Peyer's patch (tissue), 4 donors: ENCODE results near the gene INPP5A. TPM values are rescaled to one million over a fixed set of nuclear protein-coding genes. Genes with fewer than 3 reads are reported as not detected.
"Not testable (repeated sequence)": the region's sequence is repeated elsewhere in the genome, so short reads cannot be mapped to it uniquely, and the experiment has no call there.

Experiments used
- DNase-seq, 3 donors: peaks; one replicate each; pipeline ENCODE4 v3.0.0-alpha.2; 2017 to 2019
- H3K27ac ChIP-seq, 4 donors: fragments of 200-600 bp; sonication (generic); one replicate each; pipeline ENCODE4 v1.5.1; 2016 to 2019
- H3K27me3 ChIP-seq, 2 donors: fragments of 200-600 bp; sonication (generic); one replicate each; pipeline ENCODE4 v1.5.1; 2019
- H3K36me3 ChIP-seq, 3 donors: fragments of 200-600 bp; sonication (generic); one replicate each; pipeline ENCODE4 v1.5.1; 2016 to 2019
- H3K4me1 ChIP-seq, 4 donors: fragments of 200-600 bp; sonication (generic); one replicate each; pipeline ENCODE4 v1.5.1; 2016 to 2019
- H3K4me3 ChIP-seq, 4 donors: fragments of 200-600 bp; sonication (generic); 1 replicate in 3 of 4; 2 replicates in 1 of 4; pipeline ENCODE4 v1.5.1; 2016 to 2019; ENCODE audit warnings: mild to moderate bottlenecking in 1 of 4
- H3K9me3 ChIP-seq, 4 donors: fragments of 200-600 bp; sonication (generic); one replicate each; pipeline ENCODE4 v1.5.1; 2016 to 2019; ENCODE audit warnings: mild to moderate bottlenecking in 1 of 4
- POLR2A ChIP-seq, 2 donors: fragments of 450-650 bp; IDR thresholded peaks; one replicate each; pipeline ENCODE4 v1.5.1; 2017; ENCODE audit warnings: antibody characterized with exemption in 2 of 2, mild to moderate bottlenecking in 2 of 2, moderate library complexity in 2 of 2
- total RNA-seq, 4 donors: library from RNA; depleted of rRNA; stranded (reverse); fragments of >200 nt; gene quantifications; one replicate each; pipeline ENCODE4 v1.1.0, GENCODE V29; 2016
- TF ChIP-seq, protein P1 (sequence below), 6 experiments: fragments of 450-650 bp in 4 of 6; fragments of 200-600 bp in 2 of 6; sonication (generic) in 1 of 6; IDR thresholded peaks; one replicate each; pipeline ENCODE4 v1.5.1; 2017 to 2019; ENCODE audit warnings: antibody characterized with exemption in 6 of 6, mild to moderate bottlenecking in 3 of 6, moderate library complexity in 1 of 6

INPP5A gene
- total RNA-seq, 4 donors from 2014 or later = 33.8 to 76.4 (median 38.1) TPM

DNA sequence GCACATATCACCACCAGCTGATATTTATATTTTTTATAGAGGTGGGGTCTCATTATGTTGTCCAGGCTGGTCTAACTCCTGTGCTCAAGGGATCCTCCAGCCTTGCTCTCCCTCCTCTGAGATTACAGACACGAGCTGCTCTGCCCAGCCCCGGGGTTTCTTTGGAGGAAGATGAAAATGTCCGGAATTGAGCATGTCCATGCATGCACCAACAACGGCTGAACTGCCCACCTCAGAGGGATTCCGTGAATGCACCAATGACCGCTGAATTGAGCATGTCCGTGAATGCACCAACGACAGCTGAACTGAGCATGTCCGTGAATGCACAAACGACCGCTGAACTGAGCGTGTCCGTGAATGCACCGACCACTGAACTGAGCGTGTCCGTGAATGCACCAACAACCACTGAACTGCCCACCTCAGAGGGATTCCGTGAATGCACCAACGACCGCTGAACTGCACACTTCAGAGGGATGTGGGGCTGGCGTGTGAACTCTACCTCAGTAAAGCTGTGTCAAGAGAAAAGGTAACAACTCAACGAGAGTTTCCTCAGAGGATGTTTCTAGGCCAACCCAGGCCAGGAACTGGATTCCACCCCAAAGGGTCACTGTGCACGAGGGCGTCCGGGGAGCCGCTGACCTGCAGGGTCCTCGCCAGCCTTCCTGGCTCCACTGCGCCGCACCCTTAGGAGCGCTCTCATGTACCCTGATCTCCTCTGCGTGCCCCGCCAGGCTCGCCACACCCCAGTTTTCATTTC is 34.9 kb upstream of the INPP5A start:
- H3K36me3 ChIP-seq = no peaks in the 10 kb centered on the region
- H3K27ac ChIP-seq = no peak overlapping the region
- H3K9me3 ChIP-seq = no peaks in the 10 kb centered on the region
- no peaks in the 10 kb centered on the region for H3K27me3 ChIP-seq
- DNase-seq = peak in 1 of 3 donors; percentile 34
- H3K4me1 ChIP-seq = no peaks in the 10 kb centered on the region
- H3K4me3 ChIP-seq = no peak overlapping the region
- TF ChIP-seq, protein P1, sequence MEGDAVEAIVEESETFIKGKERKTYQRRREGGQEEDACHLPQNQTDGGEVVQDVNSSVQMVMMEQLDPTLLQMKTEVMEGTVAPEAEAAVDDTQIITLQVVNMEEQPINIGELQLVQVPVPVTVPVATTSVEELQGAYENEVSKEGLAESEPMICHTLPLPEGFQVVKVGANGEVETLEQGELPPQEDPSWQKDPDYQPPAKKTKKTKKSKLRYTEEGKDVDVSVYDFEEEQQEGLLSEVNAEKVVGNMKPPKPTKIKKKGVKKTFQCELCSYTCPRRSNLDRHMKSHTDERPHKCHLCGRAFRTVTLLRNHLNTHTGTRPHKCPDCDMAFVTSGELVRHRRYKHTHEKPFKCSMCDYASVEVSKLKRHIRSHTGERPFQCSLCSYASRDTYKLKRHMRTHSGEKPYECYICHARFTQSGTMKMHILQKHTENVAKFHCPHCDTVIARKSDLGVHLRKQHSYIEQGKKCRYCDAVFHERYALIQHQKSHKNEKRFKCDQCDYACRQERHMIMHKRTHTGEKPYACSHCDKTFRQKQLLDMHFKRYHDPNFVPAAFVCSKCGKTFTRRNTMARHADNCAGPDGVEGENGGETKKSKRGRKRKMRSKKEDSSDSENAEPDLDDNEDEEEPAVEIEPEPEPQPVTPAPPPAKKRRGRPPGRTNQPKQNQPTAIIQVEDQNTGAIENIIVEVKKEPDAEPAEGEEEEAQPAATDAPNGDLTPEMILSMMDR (IDR thresholded peaks at IDR 0.05) = no peak
- TF ChIP-seq POLR2A (IDR thresholded peaks at IDR 0.05) = no peak

DNA sequence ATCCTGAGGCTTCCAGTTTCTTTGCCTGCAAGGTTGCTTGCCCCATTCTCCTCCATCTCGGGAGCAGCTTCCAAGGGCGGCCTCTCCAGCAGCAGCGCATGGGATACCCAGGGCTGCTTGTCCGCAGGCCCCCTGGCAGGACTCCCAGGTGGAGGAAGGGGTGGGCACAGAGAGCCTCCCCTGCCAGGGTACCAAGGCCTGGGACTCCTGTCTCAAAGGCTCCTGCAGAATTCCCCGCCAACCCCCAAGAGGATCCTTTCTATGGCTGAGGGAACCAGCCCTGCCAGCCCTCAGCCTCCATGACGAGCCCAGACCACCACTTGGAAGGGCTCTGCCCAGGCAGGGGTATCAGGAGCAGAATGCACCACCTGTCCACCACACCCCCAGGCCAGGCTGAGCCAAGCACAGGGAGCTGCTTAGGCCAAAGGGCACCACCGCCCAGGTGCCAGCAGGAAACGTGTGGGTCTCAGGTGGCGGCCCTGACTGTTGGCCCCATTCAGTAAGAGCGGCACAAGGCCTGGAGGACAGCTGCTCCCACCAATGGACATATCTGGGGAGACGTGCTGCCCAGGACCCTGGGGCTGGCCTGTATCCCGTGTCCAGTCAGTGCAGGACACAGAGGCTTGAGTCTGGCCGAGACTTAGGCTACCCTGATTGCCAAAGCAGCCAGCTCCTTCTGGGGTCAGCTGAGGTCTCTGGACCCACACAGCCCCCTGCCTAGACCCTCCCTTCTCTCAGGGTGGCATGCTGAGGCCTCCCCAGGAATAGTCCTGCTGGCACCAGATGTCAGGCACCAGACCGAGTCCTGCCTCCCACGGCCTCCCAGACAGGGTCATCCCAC is 33.8 kb upstream of the INPP5A start:
- DNase-seq = peak in 1 of 3 donors; percentile 34
- Histone ChIP-seq H3K27ac (no peak overlapping the region), H3K27me3 (no peaks in the 10 kb centered on the region), H3K9me3 (no peaks in the 10 kb centered on the region), H3K4me1 (no peaks in the 10 kb centered on the region), H3K4me3 (no peak overlapping the region), H3K36me3 (no peaks in the 10 kb centered on the region)
- no peak for TF ChIP-seq POLR2A (IDR thresholded peaks at IDR 0.05)
- TF ChIP-seq, protein P1 (IDR thresholded peaks at IDR 0.05) = no peak

DNA sequence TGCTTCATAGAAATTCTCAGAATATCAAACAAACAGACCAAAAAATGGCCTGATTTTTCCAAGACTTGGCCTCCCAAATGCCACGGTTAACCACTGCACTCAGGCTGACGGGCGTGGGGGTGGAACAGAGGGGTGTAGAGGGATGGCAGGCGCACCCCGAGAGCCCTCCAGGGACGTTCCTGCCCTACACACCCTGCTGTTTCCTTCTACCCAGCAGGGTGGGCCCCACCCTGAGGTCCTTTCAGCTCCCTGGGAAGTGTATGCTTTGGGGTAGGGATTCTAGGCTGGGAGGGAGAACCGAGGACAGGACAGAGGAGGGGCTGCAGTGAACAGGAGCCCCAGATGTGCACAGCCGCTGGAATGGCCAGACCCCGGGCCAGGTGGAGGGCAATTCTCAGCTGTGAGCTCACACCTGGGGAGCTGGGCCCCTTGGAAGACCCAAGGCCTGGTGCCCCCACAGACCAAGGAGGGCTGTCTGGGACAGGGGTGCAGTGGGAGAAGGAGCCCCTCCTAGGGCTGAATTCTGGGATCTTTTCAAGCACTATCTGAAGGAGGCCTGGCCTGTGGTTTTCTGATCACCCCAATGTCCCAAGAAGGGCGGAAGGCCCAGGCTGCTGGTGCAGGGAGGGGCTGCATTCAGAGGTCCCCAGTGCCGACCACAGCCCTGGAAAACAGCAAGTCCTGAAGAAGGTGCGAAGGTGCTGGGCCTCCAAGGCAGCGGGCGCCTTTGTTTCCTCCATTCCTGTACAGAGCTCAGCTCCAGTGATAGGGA is 32.9 kb upstream of the INPP5A start:
- no peak for TF ChIP-seq POLR2A (IDR thresholded peaks at IDR 0.05)
- TF ChIP-seq, protein P1 (IDR thresholded peaks at IDR 0.05) = no peak
- H3K36me3 ChIP-seq = no peaks in the 10 kb centered on the region
- H3K27me3 ChIP-seq = no peaks in the 10 kb centered on the region
- H3K4me1 ChIP-seq = no peaks in the 10 kb centered on the region
- no peak overlapping the region for H3K4me3 ChIP-seq
- H3K9me3 ChIP-seq = no peaks in the 10 kb centered on the region
- no peak overlapping the region for H3K27ac ChIP-seq
- peak in 1 of 3 donors; percentile 25 for DNase-seq

DNA sequence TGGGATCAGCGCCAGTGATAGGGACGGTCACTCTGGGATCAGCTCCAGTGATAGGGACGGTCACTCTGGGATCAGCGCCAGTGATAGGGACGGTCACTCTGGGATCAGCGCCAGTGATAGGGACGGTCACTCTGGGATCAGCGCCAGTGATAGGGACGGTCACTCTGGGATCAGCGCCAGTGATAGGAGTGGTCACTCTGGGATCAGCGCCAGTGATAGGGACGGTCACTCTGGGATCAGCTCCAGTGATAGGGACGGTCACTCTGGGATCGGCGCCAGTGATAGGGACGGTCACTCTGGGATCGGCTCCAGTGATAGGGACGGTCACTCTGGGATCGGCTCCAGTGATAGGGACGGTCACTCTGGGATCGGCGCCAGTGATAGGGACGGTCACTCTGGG is 32.0 kb upstream of the INPP5A start:
- not testable (repeated sequence) for H3K36me3 ChIP-seq, H3K9me3 ChIP-seq, H3K4me1 ChIP-seq, H3K27ac ChIP-seq, H3K4me3 ChIP-seq, H3K27me3 ChIP-seq
- DNase-seq = peak in 1 of 3 donors; percentile 45

DNA sequence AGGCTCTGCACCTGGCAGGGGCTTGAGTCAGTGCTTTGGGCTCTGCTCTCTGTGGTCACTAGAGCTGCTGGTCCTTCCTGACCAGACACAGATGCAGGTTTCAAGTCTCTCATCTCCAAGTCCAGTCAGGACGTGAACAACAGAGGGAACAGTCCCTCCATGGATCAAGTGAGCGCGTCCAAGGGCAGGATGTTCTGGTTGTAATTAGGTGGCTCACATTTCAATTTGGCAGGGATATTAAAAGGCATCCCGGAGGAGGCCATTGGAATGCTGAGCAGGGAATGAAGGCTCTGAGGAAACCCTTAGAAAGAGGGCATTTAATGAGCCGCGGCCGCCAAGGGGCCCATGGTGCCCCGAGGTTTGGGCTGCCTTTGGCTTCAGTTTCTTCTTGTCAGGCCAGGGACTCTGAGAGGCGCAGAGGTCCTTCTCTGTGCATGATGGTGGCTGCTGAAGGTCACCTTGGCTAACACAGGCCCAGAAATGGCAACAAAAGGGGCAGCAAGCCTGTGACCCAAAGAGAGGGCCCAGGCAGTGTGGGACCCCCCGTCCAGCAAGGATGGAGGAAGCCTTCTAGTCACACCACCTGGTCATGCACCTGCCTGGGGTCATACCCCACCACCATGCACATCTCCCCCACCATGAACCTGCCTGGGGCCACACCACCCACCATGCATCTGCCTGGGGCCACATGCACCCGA is 30.7 kb upstream of the INPP5A start:
- TF ChIP-seq POLR2A (IDR thresholded peaks at IDR 0.05) = no peak
- TF ChIP-seq, protein P1 (IDR thresholded peaks at IDR 0.05) = no peak
- no peaks in the 10 kb centered on the region for H3K9me3 ChIP-seq
- no peak overlapping the region for H3K4me3 ChIP-seq
- peak overlapping the region in 1 of 4 donors; percentile 13 for H3K27ac ChIP-seq
- no peaks in the 10 kb centered on the region for H3K27me3 ChIP-seq
- H3K4me1 ChIP-seq = no peaks in the 10 kb centered on the region
- H3K36me3 ChIP-seq = no peaks in the 10 kb centered on the region
- DNase-seq = peak in 2 of 3 donors; percentile 34 to 35
